ENCODE data around the gene AUTS2.
A peak's percentile ranks its signal among the peaks of the same experiment; 100 is the strongest.

Gene AUTS2

DNA sequence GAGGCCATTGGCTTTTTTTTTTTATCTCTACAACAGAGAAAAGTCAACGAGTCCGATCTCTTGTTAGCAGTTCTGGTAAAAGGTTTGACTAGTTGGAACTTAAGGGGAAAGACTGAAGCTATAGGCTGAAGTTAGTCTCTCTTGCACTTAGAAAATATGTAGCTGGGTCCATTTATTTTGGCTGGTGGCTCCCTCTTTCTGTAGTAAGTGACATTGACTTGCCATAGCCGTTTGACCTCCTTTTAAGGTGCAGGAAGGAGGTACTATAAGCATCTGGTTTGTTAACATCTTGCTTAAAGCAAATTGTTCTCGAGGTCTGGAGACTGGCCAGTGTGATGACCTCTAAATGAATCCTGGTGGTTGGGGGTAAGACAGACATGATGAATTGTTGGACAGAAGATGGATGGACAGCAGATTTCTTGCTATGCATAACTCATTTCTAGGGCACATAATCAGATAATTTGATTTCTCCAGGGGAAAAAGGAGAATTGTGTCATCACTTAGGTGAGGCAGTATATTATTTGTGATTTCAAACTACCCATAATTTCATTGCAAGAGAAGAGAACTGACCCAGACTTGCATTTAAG, 1177.4 kb downstream of the AUTS2 start:
- TF ChIP-seq SUZ12 (IDR thresholded peaks at IDR 0.05; ENCODE audit: extremely low read depth, insufficient read depth, insufficient read length): no peak
- no peak for TF ChIP-seq YY1 (IDR thresholded peaks at IDR 0.05; ENCODE audit: insufficient read depth, insufficient read length)
- no peak for TF ChIP-seq ZNF274 (IDR thresholded peaks at IDR 0.05; ENCODE audit: low read depth, low read length)
- peaks cover 91% of the 10 kb centered on the region for H3K36me3 ChIP-seq (ENCODE audit: insufficient read depth, insufficient read length, low read length)
- DNase-seq (ENCODE audit: low read depth, low spot score): peak; percentile 13

DNA sequence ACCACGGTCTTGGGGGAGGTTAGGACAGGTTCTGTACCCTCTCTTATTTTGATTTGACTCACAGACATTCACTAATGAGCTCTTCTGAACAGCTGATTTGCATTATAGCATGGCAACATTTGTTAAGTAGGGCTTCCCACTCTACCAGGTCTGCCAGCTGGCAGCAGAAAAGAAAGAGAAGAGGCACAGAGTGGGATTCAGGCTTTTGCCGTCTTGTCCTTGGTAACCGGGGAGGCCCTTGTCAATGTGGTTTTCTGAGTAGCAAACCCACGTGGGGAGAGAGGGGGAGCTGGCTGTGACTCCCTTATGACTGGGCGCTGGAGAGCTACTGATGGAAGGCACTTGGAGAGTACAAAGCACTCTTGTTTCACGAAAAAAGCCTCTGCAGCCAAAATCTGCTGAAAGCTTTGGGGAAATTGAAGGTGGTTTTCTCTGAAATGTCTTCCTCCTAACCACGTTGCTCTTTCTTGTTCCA, 1178.4 kb downstream of the AUTS2 start:
- Histone ChIP-seq H3K4me1 (ENCODE audit: insufficient read depth, insufficient read length) (peaks cover 4% of the 10 kb centered on the region), H3K36me3 (ENCODE audit: insufficient read depth, insufficient read length, low read length) (peaks cover 89% of the 10 kb centered on the region), H3K4me3 (ENCODE audit: insufficient read length, low read depth) (no peak overlapping the region), H3K27me3 (ENCODE audit: insufficient read depth, insufficient read length) (no peaks in the 10 kb centered on the region), H3K9me3 (ENCODE audit: insufficient read depth, low read length) (no peaks in the 10 kb centered on the region), H3K9ac (ENCODE audit: insufficient read length, low read depth) (no peak overlapping the region)
- no peak for TF ChIP-seq ZNF274 (IDR thresholded peaks at IDR 0.05; ENCODE audit: low read depth, low read length)
- TF ChIP-seq SUZ12 (IDR thresholded peaks at IDR 0.05; ENCODE audit: extremely low read depth, insufficient read depth, insufficient read length): no peak
- TF ChIP-seq YY1 (IDR thresholded peaks at IDR 0.05; ENCODE audit: insufficient read depth, insufficient read length): no peak
- no peak for DNase-seq (ENCODE audit: low read depth, low spot score)

More for the DNA sequence above, 1177.4 kb downstream of the AUTS2 start:
- H3K4me3 ChIP-seq (ENCODE audit: insufficient read length, low read depth): no peak overlapping the region
- H3K27me3 ChIP-seq (ENCODE audit: insufficient read depth, insufficient read length): no peaks in the 10 kb centered on the region
- no peaks in the 10 kb centered on the region for H3K4me1 ChIP-seq (ENCODE audit: insufficient read depth, insufficient read length)
- H3K9me3 ChIP-seq (ENCODE audit: insufficient read depth, low read length): no peaks in the 10 kb centered on the region
- no peak overlapping the region for H3K9ac ChIP-seq (ENCODE audit: insufficient read length, low read depth)

DNA sequence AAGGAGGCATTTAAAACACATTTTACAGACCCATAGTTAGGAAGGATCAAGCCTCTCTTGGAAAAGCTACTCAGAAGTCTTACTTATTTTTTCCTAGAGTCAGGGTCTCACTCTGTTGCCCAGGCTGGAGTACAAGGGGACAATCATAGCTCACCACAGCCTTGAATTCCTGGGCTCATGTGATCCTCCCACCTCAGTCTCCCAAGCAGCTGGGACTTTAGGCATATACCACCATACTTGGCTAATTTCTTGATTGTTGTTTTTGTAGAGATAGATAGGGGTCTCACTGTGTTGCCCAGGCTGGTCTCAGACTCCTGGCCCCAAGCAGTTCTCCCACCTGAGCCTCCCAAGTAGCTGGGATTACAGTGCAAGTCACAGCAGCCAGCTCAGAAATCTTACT, 1179.0 kb downstream of the AUTS2 start:
- H3K9ac ChIP-seq (ENCODE audit: insufficient read length, low read depth): no peak overlapping the region
- TF ChIP-seq SUZ12 (IDR thresholded peaks at IDR 0.05; ENCODE audit: extremely low read depth, insufficient read depth, insufficient read length) (no peak), YY1 (IDR thresholded peaks at IDR 0.05; ENCODE audit: insufficient read depth, insufficient read length) (no peak), ZNF274 (IDR thresholded peaks at IDR 0.05; ENCODE audit: low read depth, low read length) (no peak)
- H3K27me3 ChIP-seq (ENCODE audit: insufficient read depth, insufficient read length): no peaks in the 10 kb centered on the region
- no peaks in the 10 kb centered on the region for H3K9me3 ChIP-seq (ENCODE audit: insufficient read depth, low read length)
- H3K4me1 ChIP-seq (ENCODE audit: insufficient read depth, insufficient read length): peaks cover 4% of the 10 kb centered on the region
- no peak overlapping the region for H3K4me3 ChIP-seq (ENCODE audit: insufficient read length, low read depth)
- H3K36me3 ChIP-seq (ENCODE audit: insufficient read depth, insufficient read length, low read length): peaks cover 89% of the 10 kb centered on the region
- no peak for DNase-seq (ENCODE audit: low read depth, low spot score)

DNA sequence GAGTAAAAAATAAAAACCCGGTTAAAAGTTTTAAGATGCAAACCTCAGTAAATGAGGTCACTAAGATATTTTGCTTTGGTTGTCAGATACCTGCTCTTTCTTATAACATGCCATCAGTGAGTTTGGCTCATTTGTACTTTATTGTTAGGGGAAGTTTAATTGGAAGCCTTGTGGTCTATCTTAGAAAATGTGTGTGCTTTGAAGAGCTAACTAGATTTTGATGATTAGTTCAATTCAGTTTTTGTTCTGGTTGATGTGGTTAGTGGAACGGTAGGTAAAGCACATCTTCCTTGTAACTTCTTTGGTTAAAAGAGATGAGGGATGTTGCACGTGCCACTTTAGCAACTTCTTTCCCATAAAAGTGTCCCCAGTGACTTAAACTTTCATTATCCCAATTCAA, 1180.3 kb downstream of the AUTS2 start:
- Histone ChIP-seq H3K9me3 (ENCODE audit: insufficient read depth, low read length) (no peaks in the 10 kb centered on the region), H3K9ac (ENCODE audit: insufficient read length, low read depth) (no peak overlapping the region), H3K27me3 (ENCODE audit: insufficient read depth, insufficient read length) (no peaks in the 10 kb centered on the region), H3K4me3 (ENCODE audit: insufficient read length, low read depth) (no peak overlapping the region), H3K36me3 (ENCODE audit: insufficient read depth, insufficient read length, low read length) (peaks cover 89% of the 10 kb centered on the region), H3K4me1 (ENCODE audit: insufficient read depth, insufficient read length) (peaks cover 4% of the 10 kb centered on the region)
- DNase-seq (ENCODE audit: low read depth, low spot score): no peak
- no peak for TF ChIP-seq ZNF274 (IDR thresholded peaks at IDR 0.05; ENCODE audit: low read depth, low read length)

DNA sequence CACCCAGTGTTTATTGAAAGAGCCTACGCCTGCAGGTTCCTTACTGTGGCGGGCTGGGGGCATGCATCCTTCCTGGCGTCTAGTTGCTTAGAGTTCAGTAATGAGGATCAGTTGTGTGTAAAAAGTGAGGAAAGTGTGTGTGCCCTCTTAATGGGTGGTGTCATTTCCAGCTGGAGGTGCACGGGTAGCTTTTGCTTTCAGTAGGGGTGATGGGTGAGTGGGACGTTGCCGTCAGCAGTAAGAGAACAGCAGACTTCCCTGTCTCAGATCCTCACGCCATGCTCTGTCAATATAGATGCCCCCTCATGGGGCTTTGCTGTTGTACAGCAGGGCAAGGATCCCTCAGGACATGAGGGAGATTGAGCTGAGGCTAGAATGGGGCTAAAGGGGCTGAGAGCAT, 1181.0 kb downstream of the AUTS2 start:
- peaks cover 89% of the 10 kb centered on the region for H3K36me3 ChIP-seq (ENCODE audit: insufficient read depth, insufficient read length, low read length)
- no peaks in the 10 kb centered on the region for H3K9me3 ChIP-seq (ENCODE audit: insufficient read depth, low read length)
- TF ChIP-seq ZNF274 (IDR thresholded peaks at IDR 0.05; ENCODE audit: low read depth, low read length) (no peak), SUZ12 (IDR thresholded peaks at IDR 0.05; ENCODE audit: extremely low read depth, insufficient read depth, insufficient read length) (no peak), YY1 (IDR thresholded peaks at IDR 0.05; ENCODE audit: insufficient read depth, insufficient read length) (no peak)
- H3K4me3 ChIP-seq (ENCODE audit: insufficient read length, low read depth): no peak overlapping the region
- peaks cover 4% of the 10 kb centered on the region for H3K4me1 ChIP-seq (ENCODE audit: insufficient read depth, insufficient read length)
- no peaks in the 10 kb centered on the region for H3K27me3 ChIP-seq (ENCODE audit: insufficient read depth, insufficient read length)
- no peak for DNase-seq (ENCODE audit: low read depth, low spot score)
- H3K9ac ChIP-seq (ENCODE audit: insufficient read length, low read depth): no peak overlapping the region

DNA sequence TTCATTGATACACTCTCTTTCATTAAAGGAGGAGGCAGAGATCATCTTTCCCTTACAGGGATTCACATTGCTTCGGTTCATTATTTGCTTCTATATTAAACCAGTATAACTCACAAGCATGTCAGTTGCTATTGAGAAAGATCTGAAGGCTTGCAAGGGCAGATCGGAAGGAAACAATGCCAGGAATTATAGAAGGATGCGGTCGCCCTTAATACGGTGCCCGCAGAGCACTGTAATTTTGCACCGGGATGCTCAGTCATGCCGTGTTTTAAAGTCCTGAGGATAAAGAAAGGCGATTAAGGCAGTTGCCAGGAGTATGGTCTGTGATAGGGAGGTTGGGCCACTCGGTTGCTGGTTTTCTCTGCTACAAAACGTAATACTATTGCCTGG, 1183.6 kb downstream of the AUTS2 start:
- H3K9me3 ChIP-seq (ENCODE audit: insufficient read depth, low read length): no peaks in the 10 kb centered on the region
- no peak overlapping the region for H3K4me3 ChIP-seq (ENCODE audit: insufficient read length, low read depth)
- peaks cover 88% of the 10 kb centered on the region for H3K36me3 ChIP-seq (ENCODE audit: insufficient read depth, insufficient read length, low read length)
- no peak for DNase-seq (ENCODE audit: low read depth, low spot score)
- no peak overlapping the region for H3K9ac ChIP-seq (ENCODE audit: insufficient read length, low read depth)
- TF ChIP-seq ZNF274 (IDR thresholded peaks at IDR 0.05; ENCODE audit: low read depth, low read length) (no peak), YY1 (IDR thresholded peaks at IDR 0.05; ENCODE audit: insufficient read depth, insufficient read length) (no peak), SUZ12 (IDR thresholded peaks at IDR 0.05; ENCODE audit: extremely low read depth, insufficient read depth, insufficient read length) (no peak)
- H3K4me1 ChIP-seq (ENCODE audit: insufficient read depth, insufficient read length): peaks cover 4% of the 10 kb centered on the region
- H3K27me3 ChIP-seq (ENCODE audit: insufficient read depth, insufficient read length): no peaks in the 10 kb centered on the region

DNA sequence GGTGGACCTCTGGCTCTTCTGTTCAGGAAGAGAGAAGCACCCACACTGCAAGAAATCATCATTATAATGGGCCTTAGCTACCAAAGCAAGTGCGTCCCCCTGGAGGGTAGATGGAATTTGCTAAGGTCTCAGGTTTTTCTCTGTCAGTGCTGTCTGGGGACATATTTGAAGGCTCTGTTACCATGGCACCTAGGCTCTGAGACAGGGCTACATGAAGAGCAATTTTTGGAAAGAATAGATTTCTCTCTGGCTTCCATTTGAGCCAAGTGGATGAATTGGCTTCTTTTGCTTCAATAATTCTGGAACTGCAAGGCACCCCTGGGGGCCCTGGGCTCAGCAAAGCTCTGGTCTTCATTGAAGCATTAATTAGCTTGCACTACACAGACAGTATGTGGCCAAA, 1184.5 kb downstream of the AUTS2 start:
- peaks cover 4% of the 10 kb centered on the region for H3K4me1 ChIP-seq (ENCODE audit: insufficient read depth, insufficient read length)
- no peaks in the 10 kb centered on the region for H3K9me3 ChIP-seq (ENCODE audit: insufficient read depth, low read length)
- peaks cover 90% of the 10 kb centered on the region for H3K36me3 ChIP-seq (ENCODE audit: insufficient read depth, insufficient read length, low read length)
- H3K4me3 ChIP-seq (ENCODE audit: insufficient read length, low read depth): no peak overlapping the region
- no peak overlapping the region for H3K9ac ChIP-seq (ENCODE audit: insufficient read length, low read depth)
- DNase-seq (ENCODE audit: low read depth, low spot score): peak; percentile 16
- no peak for TF ChIP-seq SUZ12 (IDR thresholded peaks at IDR 0.05; ENCODE audit: extremely low read depth, insufficient read depth, insufficient read length)
- no peak for TF ChIP-seq YY1 (IDR thresholded peaks at IDR 0.05; ENCODE audit: insufficient read depth, insufficient read length)
- no peak for TF ChIP-seq ZNF274 (IDR thresholded peaks at IDR 0.05; ENCODE audit: low read depth, low read length)
- no peaks in the 10 kb centered on the region for H3K27me3 ChIP-seq (ENCODE audit: insufficient read depth, insufficient read length)
